T-helper 17 cell (primary cell): ENCODE measurements around the gene ATCAY. TPM values are rescaled to one million over a fixed set of nuclear protein-coding genes. Genes with fewer than 3 reads are reported as not detected.
"Not testable (repeated sequence)": the region's sequence is repeated elsewhere in the genome, so short reads cannot be mapped to it uniquely, and the experiment has no call there.

ENCODE experiments used
- ATAC-seq: fragments of 150-1000 bp; cut with Tn5 transposase; 2 replicates; pipeline ENCODE4 v1.10.0; 2021; ENCODE audit warnings: mild to moderate bottlenecking, moderate library complexity
- DNase-seq, 3 donors: peaks; one replicate each; pipeline versions ENCODE4 v3.0.0 to v3.0.0-alpha.2; 2020 to 2021
- H3K9me3 ChIP-seq: one replicate; pipeline ENCODE4 v1.7.0; 2013; ENCODE audit warnings: low read length, mild to moderate bottlenecking; ENCODE audit not compliant: control insufficient read depth, poor library complexity, severe bottlenecking
- H3K27ac Mint-ChIP-seq: one replicate; pipeline ENCODE4 v1.8.0; 2022; ENCODE audit warnings: mild to moderate bottlenecking, moderate library complexity, mixed read lengths
- H3K27me3 Mint-ChIP-seq: one replicate; pipeline ENCODE4 v1.8.0; 2022; ENCODE audit warnings: mixed read lengths
- H3K36me3 Mint-ChIP-seq: one replicate; pipeline ENCODE4 v1.8.0; 2022; ENCODE audit warnings: low read depth, mixed read lengths
- H3K4me1 Mint-ChIP-seq: one replicate; pipeline ENCODE4 v1.8.0; 2022; ENCODE audit warnings: mild to moderate bottlenecking, mixed read lengths
- H3K4me3 Mint-ChIP-seq: one replicate; pipeline ENCODE4 v1.8.0; 2022; ENCODE audit warnings: mild to moderate bottlenecking, moderate library complexity, mixed read lengths
- total RNA-seq, 4 donors: library from RNA in 2 of 4; stranded (reverse) in 2 of 4; gene quantifications; one replicate each; pipeline ENCODE4 v1.2.3 and lab custom pipeline; 2022 to 2026

The ATCAY gene
- total RNA-seq, 2 donors from 2014 or later, result 0.60 TPM; not detected in 1

- Mint-ChIP-seq H3K4me1 (no peaks in the 10 kb centered on the region), H3K36me3 (no peaks in the 10 kb centered on the region), H3K27ac (no peak overlapping the region), H3K4me3 (no peak overlapping the region), H3K27me3 (peaks cover 17% of the 10 kb centered on the region)
- no peaks in the 10 kb centered on the region for H3K9me3 ChIP-seq
- no peak for DNase-seq
- ATAC-seq, result no peak
Observed at GRCh38 chr19:3931041-3931440, 50.6 kb downstream of the ATCAY start.

- no peaks in the 10 kb centered on the region for H3K36me3 Mint-ChIP-seq
- no peak within 1 kb of the TSS for H3K4me3 Mint-ChIP-seq
- H3K27ac Mint-ChIP-seq, result no peak within 1 kb of the TSS
- H3K4me1 Mint-ChIP-seq, result no peaks in the 10 kb centered on the region
- H3K9me3 ChIP-seq, result no peaks in the 10 kb centered on the region
- ATAC-seq, result no peak
- peaks cover 17% of the 10 kb centered on the region for H3K27me3 Mint-ChIP-seq
- DNase-seq, result no peak
Observed at GRCh38 chr19:3932931-3933810, 52.7 kb downstream of the ATCAY start, which contains the start of gene NMRK2. NMRK2 (plus strand) TSS chr19:3933069; CDS start chr19:3933672, 603 bp downstream.

- Mint-ChIP-seq H3K36me3 (no peaks in the 10 kb centered on the region), H3K4me3 (no peak overlapping the region), H3K4me1 (no peaks in the 10 kb centered on the region), H3K27ac (no peak overlapping the region), H3K27me3 (peaks cover 8% of the 10 kb centered on the region)
- ATAC-seq, result no peak
- H3K9me3 ChIP-seq, result no peaks in the 10 kb centered on the region
- DNase-seq, result no peak
Observed at GRCh38 chr19:3936506-3937442, 56.3 kb downstream of the ATCAY start.

GRCh38 chr19:3938300-3938950 lies 57.9 kb downstream of the ATCAY start:
- H3K4me3 Mint-ChIP-seq, DNase-seq, H3K4me1 Mint-ChIP-seq, H3K27ac Mint-ChIP-seq, H3K9me3 ChIP-seq, ATAC-seq, H3K27me3 Mint-ChIP-seq, H3K36me3 Mint-ChIP-seq: not testable (repeated sequence)

- Mint-ChIP-seq H3K4me3 (no peak overlapping the region), H3K27me3 (no peaks in the 10 kb centered on the region), H3K27ac (no peak overlapping the region), H3K36me3 (no peaks in the 10 kb centered on the region), H3K4me1 (no peaks in the 10 kb centered on the region)
- DNase-seq (no peak), ATAC-seq (no peak)
- H3K9me3 ChIP-seq, result no peaks in the 10 kb centered on the region
Observed at GRCh38 chr19:3942790-3943409, 62.4 kb downstream of the ATCAY start.

- no peak overlapping the region for H3K4me3 Mint-ChIP-seq
- DNase-seq, result no peak
- H3K4me1 Mint-ChIP-seq, result no peaks in the 10 kb centered on the region
- no peak for ATAC-seq
- H3K9me3 ChIP-seq, result no peaks in the 10 kb centered on the region
- H3K27ac Mint-ChIP-seq, result no peak overlapping the region
- no peaks in the 10 kb centered on the region for H3K27me3 Mint-ChIP-seq
- no peaks in the 10 kb centered on the region for H3K36me3 Mint-ChIP-seq
Observed at GRCh38 chr19:3944018-3944721, 63.7 kb downstream of the ATCAY start.

GRCh38 chr19:3945838-3946237 lies 65.4 kb downstream of the ATCAY start:
- no peak overlapping the region for H3K27ac Mint-ChIP-seq
- no peak for ATAC-seq
- DNase-seq, result no peak
- H3K4me1 Mint-ChIP-seq, result no peaks in the 10 kb centered on the region
- no peaks in the 10 kb centered on the region for H3K9me3 ChIP-seq
- H3K4me3 Mint-ChIP-seq, result no peak overlapping the region
- H3K27me3 Mint-ChIP-seq, result no peaks in the 10 kb centered on the region
- H3K36me3 Mint-ChIP-seq, result no peaks in the 10 kb centered on the region

- H3K4me3 Mint-ChIP-seq, H3K4me1 Mint-ChIP-seq, H3K27ac Mint-ChIP-seq, H3K36me3 Mint-ChIP-seq, DNase-seq, H3K9me3 ChIP-seq, H3K27me3 Mint-ChIP-seq, ATAC-seq: not testable (repeated sequence)
Observed at GRCh38 chr19:3947316-3947933, 66.9 kb downstream of the ATCAY start.

GRCh38 chr19:3949294-3949693 lies 68.8 kb downstream of the ATCAY start:
- DNase-seq (no peak), ATAC-seq (no peak)
- no peaks in the 10 kb centered on the region for H3K9me3 ChIP-seq
- H3K36me3 Mint-ChIP-seq, result no peaks in the 10 kb centered on the region
- peaks cover 8% of the 10 kb centered on the region for H3K4me1 Mint-ChIP-seq
- no peak overlapping the region for H3K27ac Mint-ChIP-seq
- no peak overlapping the region for H3K4me3 Mint-ChIP-seq
- peaks cover 12% of the 10 kb centered on the region for H3K27me3 Mint-ChIP-seq

GRCh38 chr19:3949997-3950859 lies 69.7 kb downstream of the ATCAY start:
- no peak for ATAC-seq
- no peak overlapping the region for H3K4me3 Mint-ChIP-seq

More at GRCh38 chr19:3949997-3950859, 69.7 kb downstream of the ATCAY start:
- no peaks in the 10 kb centered on the region for H3K9me3 ChIP-seq
- H3K27ac Mint-ChIP-seq, result no peak overlapping the region
- no peaks in the 10 kb centered on the region for H3K36me3 Mint-ChIP-seq
- peaks cover 12% of the 10 kb centered on the region for H3K27me3 Mint-ChIP-seq
- H3K4me1 Mint-ChIP-seq, result peaks cover 10% of the 10 kb centered on the region
- no peak for DNase-seq
